K562 (cell line): ENCODE data around the gene DZIP1. TPM values are rescaled to one million over a fixed set of nuclear protein-coding genes. Genes with fewer than 3 reads are reported as not detected.

Experiments used
- ATAC-seq: fragments of 200-7000 bp; cut with Tn5 transposase; 3 replicates; pipeline ENCODE4 v1.9.1; 2020; ENCODE audit warnings: moderate library complexity
- BruUV-seq: library from RNA; stranded (reverse); fragments of 400-500 nt; replicated peaks from 2 replicates; lab custom pipeline; 2021; lab: Mats Ljungman, UMichigan
- CTCF ChIA-PET: fragments of 300-600 bp; formaldehyde crosslinking; extraction: SDS; loops from one replicate; lab custom pipeline; 2021; ENCODE audit warnings: low intra/inter-chr PET ratio; lab: Yijun Ruan, JAX
- POLR2A ChIA-PET: fragments of 300-600, 350-650 bp; sonication (Branson Sonifier 250); formaldehyde crosslinking; extraction: SDS; loops from one replicate; lab custom pipeline; 2021; ENCODE audit warnings: antibody characterized with exemption, inconsistent platforms; lab: Yijun Ruan, JAX
- DNase-seq, 4 experiments: peaks; one replicate each; pipeline versions ENCODE4 v3.0.0 to v3.0.0-alpha.2; 2011 to 2018; ENCODE audit warnings: low spot score in 3 of 4, mixed read lengths in 3 of 4; ENCODE audit errors: extremely low read depth in 1 of 4
- FAIRE-seq: peaks from 2 replicates; lab custom pipeline; 2011; peaks lifted over from hg19 to GRCh38; lab: Jason Lieb, UNC
- H2AFZ ChIP-seq: 2 replicates; pipeline ENCODE4 v1.6.0; 2011; ENCODE audit warnings: low read depth, low read length, control low read depth, inconsistent platforms
- H3K27ac ChIP-seq: fragments of 200-600 bp; 3 replicates; pipeline ENCODE4 v1.8.0; 2011; ENCODE audit warnings: low read depth, mild to moderate bottlenecking, control low read depth, inconsistent platforms, low read length, moderate library complexity, mixed read lengths; ENCODE audit errors: extremely low read depth
- H3K27me3 ChIP-seq, 2 experiments: fragments of 300-600 bp in 1 of 2; 2 replicates in 1 of 2; 3 replicates in 1 of 2; pipeline versions ENCODE4 v1.6.0 to v1.8.0; 2011; ENCODE audit warnings: inconsistent platforms in 2 of 2, low read length in 2 of 2, mild to moderate bottlenecking in 1 of 2, mixed read lengths in 1 of 2, moderate library complexity in 1 of 2; ENCODE audit not compliant: control insufficient read depth in 2 of 2, insufficient read depth in 2 of 2
- H3K36me3 ChIP-seq: fragments of 300-600 bp; 3 replicates; pipeline ENCODE4 v1.8.0; 2011; ENCODE audit warnings: mild to moderate bottlenecking, low read length, inconsistent platforms; ENCODE audit not compliant: control insufficient read depth, insufficient read depth
- H3K4me1 ChIP-seq, 2 experiments: fragments of 200-600 bp in 1 of 2; replicated peaks in 1 of 2; 2 replicates in 1 of 2; 3 replicates in 1 of 2; pipeline versions ENCODE4 v1.5.1 to v1.8.0; 2011; ENCODE audit warnings: inconsistent platforms in 2 of 2, low read length in 2 of 2, mild to moderate bottlenecking in 1 of 2, mixed read lengths in 1 of 2, moderate library complexity in 1 of 2; ENCODE audit not compliant: control insufficient read depth in 2 of 2, insufficient read depth in 2 of 2
- H3K4me2 ChIP-seq: 2 replicates; pipeline ENCODE4 v1.6.1; 2011; ENCODE audit warnings: low read length, control low read depth, inconsistent platforms, mixed read lengths; ENCODE audit not compliant: insufficient read depth
- H3K4me3 ChIP-seq: fragments of 200-600 bp; sonication (generic), shearing (Covaris generic); 2 replicates; pipeline ENCODE4 v1.5.1; 2016; ENCODE audit warnings: control low read depth, inconsistent platforms
- H3K79me2 ChIP-seq: fragments of 200-600 bp; 3 replicates; pipeline ENCODE4 v1.8.0; 2011; ENCODE audit warnings: low read length, inconsistent platforms; ENCODE audit not compliant: control insufficient read depth, insufficient read depth
- H3K9ac ChIP-seq, 2 experiments: 2 replicates each; pipeline versions ENCODE4 v1.6.0 to v1.6.1; 2011; ENCODE audit warnings: low read depth in 2 of 2, low read length in 2 of 2, control low read depth in 1 of 2, inconsistent platforms in 1 of 2, mild to moderate bottlenecking in 1 of 2, mixed read lengths in 1 of 2; ENCODE audit not compliant: insufficient read depth in 1 of 2
- H3K9me1 ChIP-seq: one replicate; pipeline ENCODE4 v1.6.0; 2011; ENCODE audit warnings: inconsistent platforms, mild to moderate bottlenecking, low read length, moderate library complexity; ENCODE audit not compliant: control insufficient read depth, insufficient read depth
- H3K9me3 ChIP-seq: replicated peaks from 2 replicates; pipeline ENCODE4 v1.5.1; 2011; ENCODE audit warnings: low read depth, low read length, inconsistent platforms; ENCODE audit not compliant: control insufficient read depth, insufficient read depth
- H4K20me1 ChIP-seq: replicated peaks from 2 replicates; pipeline ENCODE4 v1.6.1; 2011; ENCODE audit warnings: low read length, inconsistent platforms, mixed read lengths; ENCODE audit not compliant: control insufficient read depth, insufficient read depth
- BDP1 ChIP-seq: IDR thresholded peaks from 3 replicates; pipeline ENCODE4 v1.6.1; 2011; ENCODE audit not compliant: insufficient read length, insufficient read depth
- CBX5 ChIP-seq: IDR thresholded peaks from 2 replicates; pipeline ENCODE4 v1.6.1; 2014; ENCODE audit warnings: low read depth, borderline replicate concordance
- HNRNPK ChIP-seq: fragments of 200-400 bp; formaldehyde crosslinking; IDR thresholded peaks from one replicate; pipeline ENCODE4 v1.6.1; 2018; ENCODE audit warnings: mild to moderate bottlenecking, low read depth, low read length; ENCODE audit not compliant: poor library complexity, severe bottlenecking
- KLF1 ChIP-seq: fragments of 450-650 bp; IDR thresholded peaks from 2 replicates; pipeline ENCODE4 v1.6.1; 2016; ENCODE audit warnings: missing genetic modification characterization, missing compliant biosample characterization
- KLF13 ChIP-seq: fragments of 450-650 bp; IDR thresholded peaks from 2 replicates; pipeline ENCODE4 v1.6.1; 2016; ENCODE audit warnings: missing genetic modification characterization, low read depth, mild to moderate bottlenecking, missing compliant biosample characterization, moderate library complexity, borderline replicate concordance
- NCOA4 ChIP-seq: fragments of 450-650 bp; IDR thresholded peaks from 2 replicates; pipeline ENCODE4 v1.6.1; 2018; ENCODE audit warnings: mild to moderate bottlenecking; ENCODE audit not compliant: partially characterized antibody
- PHF21A ChIP-seq: fragments of 450-650 bp; IDR thresholded peaks from 2 replicates; pipeline ENCODE4 v1.6.1; 2017; ENCODE audit warnings: low read depth, borderline replicate concordance
- PML ChIP-seq: IDR thresholded peaks from 2 replicates; pipeline ENCODE4 v1.6.1; 2012; ENCODE audit warnings: low read length, inconsistent platforms
- SREBF2 ChIP-seq: sonication (generic); formaldehyde crosslinking; IDR thresholded peaks from 2 replicates; pipeline ENCODE4 v1.4.0; 2020; ENCODE audit warnings: mild to moderate bottlenecking, missing genetic modification reagents
- TEAD2 ChIP-seq: fragments of 450-650 bp; IDR thresholded peaks from 2 replicates; pipeline ENCODE4 v1.6.1; 2016; ENCODE audit warnings: missing genetic modification characterization, control low read depth, missing compliant biosample characterization
- ZNF23 ChIP-seq: fragments of 250-450 bp; sonication (Bioruptor Pico); IDR thresholded peaks from 2 replicates; pipeline ENCODE4 v1.4.0; 2020; ENCODE audit warnings: mild to moderate bottlenecking
- ZNF3 ChIP-seq: fragments of 250-450 bp; sonication (Bioruptor Pico); IDR thresholded peaks from 2 replicates; pipeline ENCODE4 v1.5.0; 2021; ENCODE audit warnings: mild to moderate bottlenecking, moderate library complexity
- WGBS: fragments of 100-300 bp; shearing (Covaris generic); methylation state at CpG from one replicate; pipeline ENCODE4 v1.1.6; 2016; ENCODE audit warnings: low coverage, mixed read lengths; ENCODE audit not compliant: insufficient coverage; ENCODE audit errors: missing lambda C conversion rate; 5-methylcytosine and 5-hydroxymethylcytosine counted together
- in situ Hi-C: fragments of 300-500 bp; cut with MboI; formaldehyde crosslinking; loops from 4 replicates; pipeline ENCODE4 v1.15.0; 2018; ENCODE audit warnings: inconsistent platforms, mixed read lengths
- intact Hi-C: fragments of 100-400 bp; cut with micrococcal nuclease; formaldehyde crosslinking; loops from 2 replicates; pipeline ENCODE4 v1.14.2; 2022
- polyA plus RNA-seq, 8 experiments: library from polyadenylated mRNA; depleted of rRNA in 4 of 8; stranded (reverse) in 5 of 8; unstranded in 3 of 8; fragments of >200 nt; fragmentation: Nextera tagmentation in 2 of 8; fragmentation: Illumina TruSeq in 1 of 8; extraction: Ambion mirVana in 2 of 8; extraction: Trizol in 1 of 8; gene quantifications; 2 replicates each; pipeline versions ENCODE4 v1.2.1 to v1.2.3, GENCODE V29; 2011 to 2014; ENCODE audit warnings: inconsistent platforms in 1 of 8, missing spikeins in 1 of 8
- total RNA-seq, 7 experiments: library from RNA; depleted of rRNA in 6 of 7; stranded (reverse); fragments of >200 nt in 6 of 7; fragmentation: Illumina TruSeq in 2 of 7; extraction: Trizol in 2 of 7; gene quantifications; 2 replicates each; pipeline versions ENCODE4 v1.2.1 to v1.2.3, GENCODE V29; 2011 to 2021; ENCODE audit warnings: low replicate concordance in 1 of 7
- TF ChIP-seq, protein P1 (sequence below): fragments of 250-450 bp; sonication (Bioruptor Pico); IDR thresholded peaks from 2 replicates; pipeline ENCODE4 v1.8.0; 2021; ENCODE audit warnings: borderline replicate concordance, mild to moderate bottlenecking, moderate library complexity; ENCODE audit not compliant: poor library complexity, severe bottlenecking
- TF ChIP-seq, protein P2 (sequence below): fragments of 200-800 bp; sonication (Bioruptor generic); IDR thresholded peaks from 2 replicates; pipeline ENCODE4 v1.6.1; 2017; ENCODE audit warnings: missing genetic modification characterization, missing compliant biosample characterization

Gene DZIP1
- total and polyA plus RNA-seq, 9 of the 15 experiments (the other 6 are each of a cell fraction or from before 2014, with no cell fraction given) = 0.07 TPM; not detected in 8

DNA sequence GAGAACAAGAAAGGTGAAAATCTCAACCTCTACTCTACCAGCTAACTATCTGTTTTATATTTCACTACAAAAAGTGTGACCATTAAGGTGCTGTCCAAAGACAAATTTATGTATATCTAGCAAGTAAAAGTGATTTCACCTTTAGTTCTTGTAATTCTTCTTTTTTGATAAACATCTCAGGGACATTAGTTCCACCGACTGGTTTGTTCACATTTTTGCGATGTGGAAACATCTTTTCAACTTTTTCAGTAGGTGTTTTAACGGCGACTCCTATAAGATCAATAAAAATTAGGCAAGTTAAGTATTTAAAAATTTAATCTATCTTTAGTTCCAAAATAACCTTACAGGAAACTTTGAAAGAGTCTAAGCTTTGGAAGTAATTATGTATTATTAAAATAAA is 58.6 kb downstream of the DZIP1 start:
- TF ChIP-seq PML (no peak), KLF1 (tag) (no peak), PHF21A (no peak), SREBF2 (CRISPR knock-in tag) (no peak), NCOA4 (no peak), HNRNPK (no peak), ZNF23 (CRISPR knock-in tag) (no peak), BDP1 (no peak), CBX5 (no peak), TEAD2 (tag) (no peak), KLF13 (tag) (no peak), ZNF3 (CRISPR knock-in tag) (no peak)
- TF ChIP-seq, protein P1, sequence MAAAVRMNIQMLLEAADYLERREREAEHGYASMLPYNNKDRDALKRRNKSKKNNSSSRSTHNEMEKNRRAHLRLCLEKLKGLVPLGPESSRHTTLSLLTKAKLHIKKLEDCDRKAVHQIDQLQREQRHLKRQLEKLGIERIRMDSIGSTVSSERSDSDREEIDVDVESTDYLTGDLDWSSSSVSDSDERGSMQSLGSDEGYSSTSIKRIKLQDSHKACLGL (CRISPR knock-in tag) = no peak
- TF ChIP-seq, protein P2, sequence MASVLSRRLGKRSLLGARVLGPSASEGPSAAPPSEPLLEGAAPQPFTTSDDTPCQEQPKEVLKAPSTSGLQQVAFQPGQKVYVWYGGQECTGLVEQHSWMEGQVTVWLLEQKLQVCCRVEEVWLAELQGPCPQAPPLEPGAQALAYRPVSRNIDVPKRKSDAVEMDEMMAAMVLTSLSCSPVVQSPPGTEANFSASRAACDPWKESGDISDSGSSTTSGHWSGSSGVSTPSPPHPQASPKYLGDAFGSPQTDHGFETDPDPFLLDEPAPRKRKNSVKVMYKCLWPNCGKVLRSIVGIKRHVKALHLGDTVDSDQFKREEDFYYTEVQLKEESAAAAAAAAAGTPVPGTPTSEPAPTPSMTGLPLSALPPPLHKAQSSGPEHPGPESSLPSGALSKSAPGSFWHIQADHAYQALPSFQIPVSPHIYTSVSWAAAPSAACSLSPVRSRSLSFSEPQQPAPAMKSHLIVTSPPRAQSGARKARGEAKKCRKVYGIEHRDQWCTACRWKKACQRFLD = no peak

More for the DNA sequence above, 58.6 kb downstream of the DZIP1 start:
- FAIRE-seq (no peak), DNase-seq (no peak), ATAC-seq (no peak)
- Histone ChIP-seq H3K9me1 (no peaks in the 10 kb centered on the region), H3K27ac (no peak overlapping the region), H3K79me2 (no peaks in the 10 kb centered on the region), H3K9ac (no peak overlapping the region), H2AFZ (no peak overlapping the region), H3K36me3 (no peaks in the 10 kb centered on the region), H3K4me2 (no peak overlapping the region), H3K9me3 (no peaks in the 10 kb centered on the region), H4K20me1 (no peaks in the 10 kb centered on the region), H3K4me3 (no peak overlapping the region), H3K27me3 (peaks cover 0 to 15% of the 10 kb centered on the region in 2 experiments; a peak in 3 of 5 replicates), H3K4me1 (no peaks in the 10 kb centered on the region)
- intact Hi-C loops = no loop called here
- in situ Hi-C loops = no loop called here
- POLR2A ChIA-PET = no interaction called here
- CTCF ChIA-PET = no interaction called here
- no TSS peak for BruUV-seq
- 3% methylated on average over 4 of the region's 4 CpGs for WGBS
